NK-92 treated with Interleukin-12 subunit alpha and Interleukin-12 subunit beta, amount 100 ng/mL, for 24 hours (cell line): Measurements from ENCODE around the gene NATD1.
A peak's percentile ranks its signal among the peaks of the same experiment; 100 is the strongest.

Experiments
- DNase-seq: peaks from one replicate; lab custom pipeline; 2025; lab: John Stamatoyannopoulos, UW

NATD1 gene

DNA sequence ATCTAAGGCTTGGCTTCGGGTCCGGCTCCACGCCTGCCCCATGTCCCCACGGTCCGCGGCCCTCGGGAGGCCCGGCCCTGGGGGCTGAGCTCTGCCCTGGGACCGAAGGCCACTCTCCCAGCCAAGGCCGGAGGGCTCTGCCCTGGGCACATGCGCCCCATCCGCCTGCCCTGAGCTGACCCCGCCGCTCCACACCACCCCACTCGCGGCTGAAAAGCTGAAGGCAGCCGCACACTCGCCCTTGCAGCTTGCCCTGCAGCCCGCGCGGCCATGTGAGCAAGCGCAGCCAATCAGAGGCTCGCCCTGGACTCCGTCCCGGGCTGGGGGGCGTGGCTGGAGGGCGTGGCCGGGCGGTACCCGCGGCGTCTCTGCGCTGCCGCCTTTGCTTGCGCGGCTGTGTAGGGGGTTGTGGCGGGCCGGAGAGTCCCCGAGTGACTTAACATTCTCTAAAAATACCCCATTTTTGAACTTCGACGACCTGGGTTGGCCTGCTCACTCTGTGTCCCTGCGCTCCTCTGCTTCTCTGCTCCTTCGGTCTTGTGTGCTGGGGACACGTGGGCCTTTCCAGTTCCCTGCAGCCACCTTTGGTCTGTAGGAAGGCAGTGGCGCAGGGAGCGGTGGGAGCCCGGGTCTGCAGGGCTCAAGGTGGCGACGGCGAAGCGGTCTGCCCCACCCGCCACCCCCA, 22.5 kb upstream of the NATD1 start:
- peak; percentile 75 for DNase-seq

DNA sequence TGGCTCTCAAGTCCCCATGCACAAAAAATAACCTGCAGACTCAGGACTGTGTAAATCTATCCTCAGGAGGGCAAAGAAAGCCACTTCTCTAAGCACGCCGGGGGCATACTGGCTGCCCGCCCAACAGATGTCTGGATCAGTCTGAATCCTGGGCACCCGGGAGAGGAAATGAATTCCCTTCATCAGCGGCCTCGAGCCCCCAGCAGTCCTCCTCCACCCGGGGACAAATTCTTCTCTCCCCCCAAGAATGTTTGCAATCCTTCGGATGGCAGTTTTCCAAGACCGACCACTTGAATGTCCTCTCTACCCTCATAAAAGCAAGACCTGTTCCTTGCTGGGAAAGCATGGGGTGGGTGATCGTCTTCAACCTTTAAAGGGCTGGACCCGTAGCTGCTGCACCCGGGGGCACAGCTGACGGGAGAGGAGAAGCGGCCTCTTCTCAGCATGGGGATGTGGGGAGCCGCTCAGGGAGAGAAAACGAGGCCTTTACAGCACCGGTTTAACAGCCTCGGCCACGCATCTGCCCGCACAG, 21.9 kb upstream of the NATD1 start:
- DNase-seq: no peak

DNA sequence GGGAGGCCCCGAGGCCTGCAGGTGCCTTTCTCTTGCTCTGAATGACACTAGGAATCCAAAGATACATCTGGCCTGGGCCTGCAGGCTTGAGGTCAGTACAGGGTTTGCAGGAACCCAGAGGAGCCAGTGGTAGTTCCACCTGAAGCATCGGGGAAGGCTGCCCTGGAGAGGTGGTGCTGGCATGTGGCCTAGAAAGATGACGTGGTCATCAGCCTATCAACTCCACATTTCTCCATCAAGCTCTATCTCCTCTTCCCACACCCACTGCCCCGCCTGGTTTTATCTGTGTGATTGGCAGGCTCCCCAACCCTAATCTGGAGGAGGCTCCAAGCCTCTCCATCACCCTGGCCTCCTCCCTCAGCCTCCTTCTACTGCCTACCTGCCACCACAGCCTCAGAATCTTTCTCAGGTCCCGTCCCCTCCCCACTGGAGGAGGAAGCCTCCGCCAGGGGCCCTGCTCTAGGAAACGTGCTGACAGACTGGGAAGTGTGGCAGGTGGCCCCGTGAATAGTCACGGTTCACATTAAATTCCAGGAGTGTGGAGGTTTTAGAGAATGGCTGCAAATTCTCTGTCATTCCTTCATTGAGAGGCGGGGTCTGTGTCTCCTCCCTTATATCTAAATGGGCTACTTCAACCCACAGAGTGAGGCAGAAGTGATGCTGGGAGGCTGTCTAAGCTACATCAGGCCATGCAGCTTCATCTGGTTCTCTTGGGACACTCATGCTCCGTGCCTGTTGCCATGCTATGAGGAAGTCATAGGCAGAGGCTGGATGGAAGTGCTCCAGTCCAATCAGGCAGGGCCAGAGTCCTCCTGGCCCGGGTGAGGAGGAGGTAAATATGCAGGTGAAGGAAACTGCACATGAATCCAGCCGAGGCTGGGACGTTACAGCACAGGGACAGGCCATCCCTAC, 19.9 kb upstream of the NATD1 start:
- DNase-seq: no peak

DNA sequence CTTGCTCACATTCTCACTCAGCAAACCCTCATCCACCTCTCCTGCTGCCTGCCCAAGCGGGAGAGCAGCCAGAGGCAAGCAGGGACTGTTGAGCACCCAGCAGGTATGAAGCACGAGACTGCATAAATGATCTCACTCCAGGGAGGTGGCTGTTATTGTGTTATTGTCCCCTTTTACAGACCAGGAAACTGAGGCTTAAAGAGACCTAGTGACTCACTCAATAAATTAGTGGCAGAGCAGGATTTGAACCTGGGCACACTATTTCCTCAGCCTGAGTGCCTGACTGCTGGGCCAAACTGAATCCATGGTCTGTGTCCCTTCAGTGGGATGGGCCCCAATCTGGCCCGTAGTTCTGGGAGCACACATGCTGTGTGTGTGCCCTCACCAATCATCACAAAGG, 19.0 kb upstream of the NATD1 start:
- no peak for DNase-seq

DNA sequence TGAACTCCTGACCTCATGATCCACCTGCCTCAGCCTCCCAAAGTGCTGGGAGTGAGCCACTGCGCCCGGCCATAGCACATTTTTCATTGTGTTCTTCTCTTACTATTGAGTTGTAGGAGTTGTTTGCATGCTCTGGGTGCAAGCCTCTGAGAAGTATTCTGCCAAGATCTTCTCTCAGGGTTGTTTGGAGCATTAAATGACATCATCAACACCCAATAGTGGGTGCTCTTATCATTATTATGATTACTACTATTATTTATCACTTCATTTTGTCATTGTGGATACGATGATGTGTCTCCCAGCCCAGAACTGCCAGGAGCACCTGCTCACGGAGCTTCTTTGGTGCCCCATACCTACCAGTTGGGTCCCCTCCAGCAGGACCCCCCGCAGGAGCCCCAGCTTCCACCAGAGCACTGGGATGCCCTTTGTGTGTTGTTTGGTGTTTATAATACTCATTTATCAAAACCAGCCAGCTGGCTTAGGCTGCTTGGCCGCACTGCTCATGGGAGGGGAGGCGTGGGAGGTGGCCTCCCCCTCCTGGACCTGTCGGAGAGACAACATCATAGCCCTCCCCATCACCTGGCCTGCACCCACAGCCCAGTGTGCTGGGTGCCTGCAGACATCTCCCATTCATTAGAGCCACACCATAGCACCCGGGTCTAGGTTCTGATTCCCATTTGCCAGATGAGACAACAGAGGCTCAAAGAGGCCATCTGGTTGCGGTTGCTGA, 18.4 kb upstream of the NATD1 start:
- no peak for DNase-seq

DNA sequence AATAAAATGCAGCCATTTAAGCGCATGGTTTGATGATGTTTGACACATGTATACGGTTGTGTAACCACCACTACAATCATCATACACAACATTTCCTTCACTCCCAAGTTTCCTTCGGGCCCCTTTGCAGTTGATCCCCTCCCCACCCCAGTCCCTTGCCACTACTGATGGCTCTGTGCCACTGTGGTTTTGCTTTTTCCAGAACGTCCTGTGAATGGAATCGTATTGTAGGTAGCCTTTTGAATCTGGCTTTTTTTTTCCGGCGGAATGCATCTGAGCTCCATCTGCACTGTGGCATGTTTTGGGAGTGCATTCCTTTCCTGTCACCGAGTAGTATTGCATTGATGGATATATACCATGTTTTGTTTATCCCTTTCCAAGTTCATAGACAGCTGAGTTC, 16.2 kb upstream of the NATD1 start:
- no peak for DNase-seq

DNA sequence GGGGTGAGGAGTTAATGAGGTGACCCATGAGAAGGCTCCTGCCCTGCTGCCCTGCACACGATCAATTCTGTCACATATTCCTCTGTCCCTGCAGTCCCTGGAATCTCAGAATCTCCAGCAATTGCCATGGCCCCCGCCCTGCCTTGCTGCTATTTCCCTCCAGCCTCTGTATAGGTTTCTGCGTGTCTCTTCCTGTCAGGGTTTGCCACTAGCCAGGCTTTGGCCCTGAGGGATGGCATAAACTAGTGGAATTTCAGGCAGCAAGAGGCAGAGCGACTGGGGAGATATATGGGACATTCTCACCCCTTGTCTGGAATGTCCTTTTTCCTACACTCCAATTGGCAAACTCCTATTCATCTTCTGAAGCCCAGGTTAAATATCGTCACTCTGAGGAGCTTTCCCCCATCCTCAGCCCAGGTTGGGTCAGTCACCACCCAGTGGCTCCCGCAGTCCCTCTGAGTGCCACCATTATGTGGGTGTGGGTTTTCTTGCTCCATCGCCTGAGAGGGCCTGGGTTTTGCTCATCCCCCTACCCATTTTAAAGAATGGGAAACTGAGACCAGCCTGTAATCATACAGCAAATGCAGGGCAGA, 15.5 kb upstream of the NATD1 start:
- DNase-seq: no peak

DNA sequence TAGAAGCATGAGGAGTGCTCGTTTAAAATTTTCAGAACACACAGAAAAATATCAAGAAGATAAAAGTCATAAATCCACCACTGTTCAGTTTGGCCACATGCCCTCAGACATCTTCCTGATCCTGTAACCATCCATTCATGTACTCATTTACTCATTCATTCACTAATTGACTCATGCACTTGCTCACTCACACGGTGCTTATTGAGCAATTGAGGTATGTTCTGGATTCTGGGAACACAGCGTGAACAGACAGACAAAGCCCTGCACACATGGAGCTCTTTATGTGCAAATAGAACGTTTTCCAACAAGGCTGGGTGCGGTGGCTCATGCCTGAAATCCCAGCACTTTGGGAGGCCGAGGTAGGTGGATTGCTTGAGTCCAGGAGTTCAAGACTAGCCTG, 10.2 kb upstream of the NATD1 start:
- no peak for DNase-seq

DNA sequence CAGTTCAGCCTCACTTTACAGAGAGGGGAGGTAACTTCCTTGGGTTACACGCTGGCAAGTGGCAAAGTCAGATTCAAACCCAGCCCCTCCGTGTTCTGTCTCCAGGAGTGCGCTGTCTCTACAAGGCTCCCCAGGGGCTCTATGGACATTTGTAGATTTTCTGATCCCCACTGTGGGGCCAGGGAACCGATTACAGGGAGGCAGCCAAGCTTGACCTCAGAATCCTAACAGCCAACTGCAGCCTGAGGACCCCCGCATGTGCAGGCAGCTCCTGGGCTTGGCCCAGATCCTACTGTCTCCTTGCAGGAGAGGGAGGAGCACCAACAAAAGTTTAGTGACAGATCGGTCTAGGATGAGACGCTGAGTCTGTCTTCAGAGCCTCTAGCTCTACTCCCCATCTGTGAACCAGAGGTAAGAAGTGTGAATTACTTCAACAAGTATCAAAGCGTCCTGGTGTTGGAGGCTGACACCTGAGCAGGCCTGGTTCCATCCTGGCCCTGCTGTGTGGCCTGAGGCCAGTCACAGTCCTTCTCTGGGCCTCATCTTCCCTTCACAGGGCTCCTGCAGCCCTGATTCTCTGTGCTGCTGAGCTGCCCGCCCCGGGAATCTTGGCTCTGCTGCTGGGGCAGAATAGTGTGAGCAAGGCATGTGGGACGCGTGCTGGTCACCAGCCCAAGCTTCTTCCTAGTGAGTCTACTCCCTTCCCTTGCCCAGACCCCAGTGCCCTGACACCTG, 9.2 kb upstream of the NATD1 start:
- DNase-seq: no peak

DNA sequence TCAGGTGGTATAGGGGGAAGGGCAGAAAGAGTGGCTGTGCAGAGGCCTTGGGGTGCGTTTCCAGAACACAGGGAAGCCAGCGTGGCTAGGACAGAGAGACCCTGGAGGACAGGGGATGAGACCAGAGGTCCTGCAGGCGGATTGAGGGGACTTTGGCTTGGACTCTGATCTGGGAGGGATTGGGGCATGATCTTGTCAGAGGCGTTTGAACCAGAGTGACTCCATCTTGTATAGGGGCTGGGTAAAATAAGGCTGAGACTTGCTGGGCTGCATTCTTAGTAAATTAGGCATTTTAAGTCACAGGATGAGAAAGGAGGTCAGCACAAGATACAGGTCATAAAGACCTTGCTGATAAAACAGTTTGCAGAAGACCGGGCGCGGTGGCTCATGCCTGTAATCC, 5.4 kb upstream of the NATD1 start:
- no peak for DNase-seq

DNA sequence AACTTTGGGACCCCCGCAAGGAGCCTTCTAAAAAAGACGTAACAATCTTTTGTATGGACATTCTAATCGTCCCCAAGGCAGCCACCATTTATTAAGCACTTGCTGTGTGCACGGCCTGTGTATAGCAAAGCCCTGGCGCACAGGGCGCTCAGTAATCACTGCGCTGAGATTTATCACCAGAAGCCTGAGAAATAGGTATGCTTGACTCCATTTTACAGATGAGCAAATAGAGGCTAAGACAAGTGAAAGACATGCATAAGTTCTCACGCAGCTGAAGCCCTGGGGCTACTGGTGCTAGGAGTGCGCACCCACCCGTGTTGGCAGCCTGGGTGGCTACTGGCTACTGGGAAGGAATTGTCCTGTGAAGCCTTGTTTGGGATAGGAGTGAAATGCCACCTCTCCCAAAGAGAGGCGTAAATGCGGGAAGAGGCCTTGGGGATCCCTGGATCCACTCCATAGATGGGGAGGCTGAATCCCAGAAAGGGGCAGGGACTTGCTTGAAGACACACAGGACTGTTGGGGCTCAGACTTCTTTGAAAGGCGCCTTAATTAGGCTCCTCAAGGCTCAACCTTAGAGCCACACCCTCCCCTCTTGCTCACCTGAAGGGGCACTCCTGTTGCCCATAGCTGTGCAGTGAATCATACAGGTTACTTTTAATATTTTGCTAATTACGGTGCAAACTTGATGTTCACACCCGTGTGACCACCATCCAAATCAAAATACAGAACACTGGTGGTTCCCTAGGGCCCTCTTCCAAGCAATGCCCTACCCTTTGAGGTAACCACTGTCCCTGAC, 634 bp upstream of the NATD1 start:
- DNase-seq: no peak

DNA sequence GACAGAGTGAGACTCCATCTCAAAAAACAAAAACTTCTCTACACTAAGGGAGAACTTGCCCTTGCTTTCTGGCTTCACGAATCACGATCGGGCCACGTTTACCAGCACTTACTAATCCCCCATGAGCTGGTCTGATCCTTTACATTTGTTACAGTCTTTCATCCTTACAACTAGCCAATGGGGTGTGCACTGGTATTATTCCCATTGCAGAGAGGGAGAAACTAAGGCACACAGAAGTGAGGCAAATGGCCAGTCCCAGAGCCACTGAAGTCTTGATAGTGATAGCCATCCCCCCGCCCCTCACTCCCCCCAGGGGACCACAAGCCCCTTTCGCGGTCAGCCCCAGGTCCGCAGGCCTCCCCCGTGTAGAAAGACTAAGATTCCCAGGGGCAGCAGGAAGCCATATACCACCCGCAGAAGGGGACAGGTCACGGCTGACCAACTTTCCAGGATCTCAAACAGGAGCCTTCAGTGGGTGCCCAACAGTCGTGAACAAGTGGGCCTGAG, 868 bp downstream of the NATD1 start:
- no peak for DNase-seq

DNA sequence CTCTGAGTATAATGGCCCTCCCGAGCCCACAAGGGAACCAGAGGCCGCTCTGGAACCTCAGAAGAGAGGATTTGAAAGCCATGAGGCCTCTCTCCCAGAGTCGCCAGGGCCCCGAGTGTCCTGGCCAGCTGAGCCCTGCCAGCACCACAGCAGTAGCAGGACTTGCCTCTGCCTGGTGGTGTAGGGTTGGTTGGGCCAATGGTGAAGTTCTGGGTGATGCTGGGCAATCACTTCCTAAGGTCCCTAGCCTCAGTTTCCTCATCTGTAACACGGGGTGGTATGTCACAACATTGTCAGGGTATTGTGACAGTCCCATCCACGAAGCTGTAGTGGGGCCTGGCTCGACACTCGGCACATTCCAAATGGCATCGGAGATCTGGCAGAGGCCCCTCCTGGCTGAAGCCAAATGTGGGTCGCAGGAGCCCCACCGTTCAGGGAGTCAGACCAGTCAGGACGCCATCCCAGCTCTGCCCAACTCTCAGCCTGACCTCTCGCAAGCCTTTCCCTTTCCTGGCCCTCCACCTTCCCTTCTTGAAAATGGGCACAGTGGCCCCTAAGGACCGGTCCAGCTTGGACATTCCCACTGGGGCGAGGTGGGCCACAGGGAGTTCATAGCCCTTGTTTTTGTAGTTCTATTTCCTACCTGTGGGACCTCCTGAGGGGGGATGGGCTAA, 1.7 kb downstream of the NATD1 start:
- DNase-seq: no peak

DNA sequence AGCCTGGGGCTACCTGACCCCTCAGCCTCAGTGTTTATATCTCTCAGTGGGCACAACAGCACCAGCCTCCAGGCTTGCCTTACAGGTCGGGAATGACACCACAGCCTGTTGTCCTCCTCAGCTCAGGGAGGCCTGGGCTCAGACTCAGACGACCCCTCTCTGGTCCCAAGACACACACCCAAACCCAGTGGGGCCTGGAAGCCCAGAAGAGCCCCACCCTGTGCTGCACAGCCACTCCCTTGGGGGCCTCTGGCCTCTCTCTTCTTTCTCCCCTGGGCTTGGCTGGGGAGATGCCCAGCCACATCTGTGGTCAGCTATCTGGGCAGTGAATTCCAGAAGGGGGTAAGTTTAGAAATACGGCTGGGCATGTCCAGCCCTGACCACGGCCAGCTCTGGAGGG, 2.4 kb downstream of the NATD1 start:
- no peak for DNase-seq

DNA sequence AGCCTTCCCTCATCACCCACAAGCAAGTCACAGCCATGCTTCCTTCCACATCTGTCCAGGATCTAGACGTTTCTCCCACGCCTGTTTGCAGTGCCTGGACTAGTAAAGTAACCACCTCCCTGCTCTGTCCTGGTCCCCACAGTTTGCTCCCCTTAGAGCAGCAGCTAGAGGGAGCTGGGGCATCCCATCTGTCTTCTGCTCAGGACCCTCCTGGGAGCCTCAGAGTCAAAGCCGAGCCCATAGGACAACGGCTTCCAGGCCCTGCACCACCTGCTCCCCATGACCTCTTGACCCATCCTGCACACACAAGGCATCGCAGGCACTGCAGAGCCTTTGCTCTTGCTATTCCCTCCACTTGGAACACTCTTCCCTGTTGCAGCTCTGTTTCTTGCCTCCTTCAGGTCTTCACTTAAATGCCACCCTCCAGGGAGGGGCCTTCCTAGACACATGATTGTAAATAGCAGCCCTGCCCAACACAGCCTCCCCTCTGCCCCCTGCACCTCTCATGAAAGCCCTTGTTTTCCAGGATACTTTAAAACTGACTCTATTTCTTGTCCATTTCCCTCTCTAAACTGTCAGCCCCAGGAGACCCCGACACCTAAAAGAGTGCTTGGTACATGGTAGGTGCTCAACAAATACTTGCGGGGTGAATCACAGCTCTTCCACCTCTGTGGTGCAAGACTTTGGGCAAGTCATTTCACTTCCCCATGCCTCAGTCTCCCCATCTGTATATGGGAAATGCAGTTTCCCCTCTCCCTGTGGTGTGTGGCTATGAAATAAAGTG, 3.1 kb downstream of the NATD1 start:
- no peak for DNase-seq

DNA sequence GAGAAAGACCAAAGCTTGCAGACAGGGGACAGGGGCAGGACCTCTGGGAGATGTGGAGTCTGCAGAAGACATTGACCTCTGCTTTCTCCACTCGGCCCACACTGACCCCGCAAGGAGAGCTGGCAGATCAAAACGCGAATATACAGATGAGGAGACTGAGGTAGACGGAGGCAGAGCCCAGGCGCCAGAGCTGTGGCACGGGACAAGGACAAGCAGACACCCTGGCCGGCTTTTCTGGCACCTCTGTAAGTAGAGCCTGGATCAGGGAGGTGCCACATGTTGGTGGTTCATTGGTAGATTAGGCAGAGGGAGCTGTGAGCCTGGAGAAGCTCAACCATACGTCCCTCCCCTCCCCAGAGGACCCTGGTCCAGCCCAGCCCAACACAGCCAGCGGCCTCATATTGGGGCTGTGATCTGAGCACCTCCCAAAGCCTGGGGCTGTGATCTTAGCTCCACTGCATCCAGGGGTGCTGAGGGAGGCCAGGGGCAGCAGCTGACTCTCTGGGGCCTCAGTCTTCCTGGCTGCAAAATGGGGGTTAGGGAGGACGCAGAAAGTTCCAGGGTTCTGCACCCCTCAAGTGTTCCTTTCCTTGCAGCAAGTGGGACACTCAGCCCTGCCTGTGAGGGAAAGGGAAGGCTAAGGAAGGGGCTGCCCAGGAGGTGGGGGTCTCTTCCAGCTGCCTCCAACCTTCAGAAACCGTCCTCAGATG, 4.0 kb downstream of the NATD1 start:
- DNase-seq: no peak

DNA sequence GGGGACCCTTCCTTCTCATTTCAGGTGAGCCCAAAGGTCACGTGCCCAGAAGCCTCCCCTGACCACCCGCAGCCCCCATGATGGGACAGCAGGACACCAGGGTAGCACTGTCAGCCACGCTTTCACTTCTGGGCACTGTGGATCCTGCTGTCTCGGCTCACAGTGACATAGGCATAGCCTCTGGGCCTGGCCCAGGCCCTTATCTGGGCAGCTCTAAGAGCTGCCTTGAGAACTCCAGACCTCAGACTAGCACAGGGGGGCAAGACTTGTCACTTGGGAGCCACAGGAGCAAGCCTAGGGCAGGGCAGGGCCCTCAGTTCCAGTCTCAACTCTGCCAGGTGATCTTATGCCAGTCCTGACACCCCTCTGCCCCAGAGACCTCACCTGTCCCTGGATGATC, 4.7 kb downstream of the NATD1 start:
- DNase-seq: no peak

DNA sequence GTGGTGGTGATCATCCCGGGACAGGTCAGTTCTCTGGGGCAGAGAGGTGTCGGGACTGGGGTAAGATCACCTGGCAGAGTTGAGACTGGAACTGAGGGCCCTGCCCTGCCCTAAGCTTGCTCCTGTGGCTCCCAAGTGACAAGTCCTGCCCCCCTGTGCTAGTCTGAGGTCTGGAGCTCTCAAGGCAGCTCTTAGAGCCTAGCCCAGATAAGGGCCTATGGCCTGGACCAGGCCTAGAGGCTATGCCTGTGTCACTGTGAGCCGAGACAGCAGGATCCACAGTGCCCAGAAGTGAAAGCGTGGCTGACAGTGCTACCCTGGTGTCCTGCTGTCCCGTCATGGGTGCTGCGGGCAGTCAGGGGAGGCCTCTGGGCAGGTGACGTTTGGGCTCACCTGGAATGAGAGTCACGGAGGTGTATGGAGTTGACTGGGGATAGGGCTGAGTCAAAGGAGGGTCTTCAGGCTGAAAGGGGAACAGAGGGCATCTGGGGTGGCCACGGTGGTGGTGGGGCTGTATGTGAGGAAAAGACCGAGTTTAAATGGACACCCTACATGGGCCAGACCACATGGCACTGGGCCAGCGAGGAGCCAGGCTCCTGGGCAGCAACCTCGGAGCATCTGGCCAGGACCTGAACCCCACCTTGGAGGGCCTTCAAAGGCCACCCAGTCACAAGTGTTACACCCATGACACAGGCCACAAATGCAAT, 5.5 kb downstream of the NATD1 start:
- no peak for DNase-seq
